ENCODE data around the gene NPY5R.

Gene NPY5R

DNA sequence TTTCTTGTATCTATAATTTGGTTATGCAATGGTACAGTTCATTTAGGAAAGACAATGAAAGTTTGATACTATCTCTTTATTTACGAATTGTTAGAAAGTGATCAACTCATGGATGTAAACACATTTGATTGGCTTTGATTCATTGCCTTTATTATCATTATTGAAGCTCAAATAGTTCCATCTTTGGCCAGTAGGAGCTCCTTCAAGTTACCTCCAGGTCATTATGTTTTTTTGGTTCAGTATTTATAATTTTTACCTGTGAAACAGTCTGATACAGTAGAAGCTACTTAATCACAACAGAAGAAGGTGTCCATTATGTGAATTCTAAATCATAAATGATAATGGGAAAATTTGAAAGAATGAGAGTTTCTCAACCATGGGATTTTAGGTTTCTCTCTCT lies 12.4 kb downstream of the NPY5R start:
- H3K27me3 Mint-ChIP-seq: no peaks in the 10 kb centered on the region
- no peak overlapping the region for H3K27ac Mint-ChIP-seq
- no peak for DNase-seq
- H3K36me3 Mint-ChIP-seq (ENCODE audit: low read depth): no peaks in the 10 kb centered on the region
- no peak overlapping the region for H3K4me3 Mint-ChIP-seq
- no peaks in the 10 kb centered on the region for H3K4me1 Mint-ChIP-seq (ENCODE audit: low read depth)
- H3K9me3 Mint-ChIP-seq: no peaks in the 10 kb centered on the region

DNA sequence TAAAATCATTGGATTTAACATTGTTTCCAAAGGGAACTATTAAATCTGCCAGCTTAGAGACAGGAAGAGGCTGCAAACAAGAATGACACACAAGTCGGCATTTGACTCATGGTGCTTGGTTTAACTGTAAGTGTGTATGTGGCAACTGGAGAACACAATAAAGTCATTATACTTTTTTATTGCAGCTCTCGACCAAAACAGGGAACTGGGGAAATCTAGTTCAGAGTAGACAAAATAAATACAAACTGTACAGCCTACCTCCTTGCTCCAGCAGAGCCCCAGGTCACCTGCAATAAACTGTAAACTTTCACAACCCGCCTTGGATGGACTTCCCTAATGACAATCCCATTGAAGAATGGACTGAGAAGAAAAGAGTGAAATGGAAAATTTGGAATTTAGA lies 24.0 kb downstream of the NPY5R start:
- Mint-ChIP-seq H3K27me3 (peaks cover 22% of the 10 kb centered on the region), H3K4me1 (ENCODE audit: low read depth) (no peaks in the 10 kb centered on the region), H3K4me3 (no peak overlapping the region), H3K9me3 (no peaks in the 10 kb centered on the region), H3K27ac (no peak overlapping the region), H3K36me3 (ENCODE audit: low read depth) (no peaks in the 10 kb centered on the region)
- no peak for DNase-seq

DNA sequence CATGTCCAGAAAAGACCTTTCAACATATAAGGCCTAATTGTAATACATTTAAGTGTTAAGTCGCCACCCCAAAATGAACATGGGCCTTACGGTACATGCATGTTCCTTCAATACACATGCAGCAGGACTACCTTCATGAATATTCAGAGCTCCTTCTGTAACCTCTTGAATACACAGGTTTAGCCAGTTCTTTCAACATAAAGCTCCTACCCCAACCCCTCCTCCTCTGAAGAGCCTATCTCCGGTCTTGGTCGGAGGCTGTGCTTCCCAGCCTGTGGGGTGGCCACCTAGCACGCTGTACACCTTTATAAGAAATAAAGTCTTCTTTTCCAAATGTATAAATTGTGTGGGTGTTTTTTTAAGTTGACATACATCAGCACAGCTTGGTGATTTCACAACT lies 28.3 kb downstream of the NPY5R start:
- Mint-ChIP-seq H3K27ac (no peak overlapping the region), H3K4me3 (no peak overlapping the region), H3K9me3 (no peaks in the 10 kb centered on the region), H3K4me1 (ENCODE audit: low read depth) (no peaks in the 10 kb centered on the region), H3K36me3 (ENCODE audit: low read depth) (no peaks in the 10 kb centered on the region), H3K27me3 (peaks cover 8% of the 10 kb centered on the region)
- DNase-seq: no peak

DNA sequence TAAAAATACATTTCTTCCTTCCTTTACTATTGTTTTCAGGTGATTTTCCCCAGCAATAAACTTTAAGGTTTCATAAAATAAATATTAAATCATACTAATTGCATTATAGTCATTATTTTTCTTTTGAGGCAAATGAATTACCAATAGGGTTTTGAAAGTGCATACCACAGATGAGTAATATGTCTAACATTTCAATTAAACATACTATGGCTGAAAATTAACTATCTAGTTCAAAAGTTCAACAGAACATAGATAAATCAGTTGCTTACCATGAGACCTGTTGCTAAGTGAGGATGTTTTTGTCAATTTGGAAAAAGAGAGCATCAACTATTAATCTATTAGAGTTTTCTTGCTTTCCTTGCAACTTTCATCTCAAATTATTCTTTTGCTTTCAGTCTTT lies 35.0 kb downstream of the NPY5R start:
- no peak overlapping the region for H3K4me3 Mint-ChIP-seq
- no peaks in the 10 kb centered on the region for H3K36me3 Mint-ChIP-seq (ENCODE audit: low read depth)
- no peak overlapping the region for H3K27ac Mint-ChIP-seq
- no peaks in the 10 kb centered on the region for H3K27me3 Mint-ChIP-seq
- H3K4me1 Mint-ChIP-seq (ENCODE audit: low read depth): no peaks in the 10 kb centered on the region
- DNase-seq: no peak
- H3K9me3 Mint-ChIP-seq: no peaks in the 10 kb centered on the region

DNA sequence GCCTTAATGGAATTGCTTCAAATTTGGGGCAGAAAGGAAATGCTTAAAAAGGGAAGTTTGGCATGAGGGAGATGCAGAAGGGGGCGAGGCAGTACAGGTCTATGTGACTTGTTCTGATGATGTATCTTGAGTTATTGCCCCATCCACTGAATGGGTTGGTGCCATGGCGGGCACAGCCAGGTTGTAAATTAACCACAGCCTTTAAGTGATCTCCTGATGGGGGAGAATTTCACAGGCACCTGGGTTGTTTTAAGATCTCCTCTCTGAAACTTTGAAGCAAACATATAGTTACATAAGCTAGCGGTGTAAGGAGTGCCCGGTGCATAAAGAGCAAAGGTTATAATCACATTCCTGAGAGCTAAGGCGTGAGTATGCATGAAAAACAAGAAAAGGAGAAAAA lies 37.0 kb downstream of the NPY5R start:
- no peak for DNase-seq
- Mint-ChIP-seq H3K27me3 (peaks cover 4% of the 10 kb centered on the region), H3K4me3 (no peak overlapping the region), H3K27ac (no peak overlapping the region), H3K36me3 (ENCODE audit: low read depth) (no peaks in the 10 kb centered on the region), H3K9me3 (no peaks in the 10 kb centered on the region), H3K4me1 (ENCODE audit: low read depth) (no peaks in the 10 kb centered on the region)

DNA sequence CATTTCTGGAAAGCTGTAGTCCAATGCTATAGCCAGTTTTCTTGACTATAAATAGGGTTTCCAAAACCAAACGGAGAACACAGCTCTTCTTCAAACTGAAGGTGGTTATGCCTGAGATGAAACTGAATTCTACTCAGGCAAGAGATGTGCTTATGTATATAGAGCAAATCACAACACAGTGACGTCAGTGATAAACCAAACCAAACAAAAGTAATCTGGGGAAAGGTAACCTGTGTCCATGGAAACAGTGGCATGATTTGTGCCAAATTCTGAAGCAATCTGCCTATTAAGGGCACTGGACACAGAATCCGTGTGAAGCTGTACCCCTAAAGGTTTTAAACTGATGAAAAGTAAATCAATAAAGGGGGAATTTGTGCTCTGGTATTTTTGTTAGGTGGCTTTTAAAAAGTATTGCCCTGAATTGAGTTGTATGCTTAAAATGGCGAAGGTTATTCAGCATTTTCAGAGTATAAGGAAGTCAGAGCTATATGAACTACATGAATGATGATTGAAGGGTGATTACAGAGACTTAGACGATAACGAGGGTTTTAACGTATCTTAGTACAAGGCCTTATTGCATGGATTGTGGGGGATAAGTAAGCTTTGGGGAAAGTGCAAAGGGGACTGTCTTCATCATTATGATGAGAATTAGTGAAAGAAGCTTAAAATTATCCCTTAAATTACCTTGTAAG lies 38.6 kb downstream of the NPY5R start:
- no peak for DNase-seq
- Mint-ChIP-seq H3K36me3 (ENCODE audit: low read depth) (no peaks in the 10 kb centered on the region), H3K27ac (no peak overlapping the region), H3K4me3 (no peak overlapping the region), H3K4me1 (ENCODE audit: low read depth) (no peaks in the 10 kb centered on the region), H3K9me3 (no peaks in the 10 kb centered on the region), H3K27me3 (peaks cover 4% of the 10 kb centered on the region)

DNA sequence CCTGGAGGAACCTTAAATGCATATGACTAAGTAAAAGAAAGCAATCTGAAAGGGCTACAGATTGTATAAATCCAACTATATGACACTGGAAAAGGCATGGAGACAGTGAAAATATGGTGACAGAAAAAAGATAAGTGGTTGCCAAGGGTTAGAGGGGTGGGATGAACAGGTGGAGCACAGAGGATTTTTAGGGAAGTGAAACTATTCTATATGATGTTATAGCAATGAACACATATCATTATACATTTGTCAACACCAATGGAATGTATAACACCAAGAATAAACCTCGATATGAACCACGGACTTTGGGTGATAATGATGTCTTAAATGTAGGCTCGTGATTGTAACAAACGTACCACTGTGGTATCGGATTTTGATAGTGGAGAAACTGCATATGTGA lies 40.7 kb downstream of the NPY5R start:
- no peak overlapping the region for H3K4me3 Mint-ChIP-seq
- no peaks in the 10 kb centered on the region for H3K4me1 Mint-ChIP-seq (ENCODE audit: low read depth)
- no peak overlapping the region for H3K27ac Mint-ChIP-seq
- no peak for DNase-seq
- H3K27me3 Mint-ChIP-seq: peaks cover 4% of the 10 kb centered on the region
- no peaks in the 10 kb centered on the region for H3K9me3 Mint-ChIP-seq
- no peaks in the 10 kb centered on the region for H3K36me3 Mint-ChIP-seq (ENCODE audit: low read depth)

DNA sequence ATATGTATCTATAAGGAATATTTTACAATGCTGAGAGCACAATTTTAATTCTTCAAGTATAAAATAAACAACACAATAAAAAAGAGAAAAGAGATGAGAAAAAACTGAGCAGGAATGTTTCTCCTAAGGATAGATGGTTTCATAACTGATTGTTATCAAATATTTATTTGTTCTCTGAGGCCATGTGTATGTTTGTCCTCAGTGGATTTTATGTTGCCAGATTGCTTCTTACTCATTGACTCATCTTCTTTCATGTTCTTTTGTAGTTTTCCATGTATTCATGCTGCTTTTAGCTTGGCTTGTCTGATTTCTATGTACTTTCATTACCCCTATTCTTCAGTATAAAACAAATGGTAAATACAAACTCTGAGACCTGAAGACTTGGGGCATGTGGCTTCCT lies 41.2 kb downstream of the NPY5R start:
- no peak overlapping the region for H3K4me3 Mint-ChIP-seq
- no peak for DNase-seq
- no peaks in the 10 kb centered on the region for H3K9me3 Mint-ChIP-seq

DNA sequence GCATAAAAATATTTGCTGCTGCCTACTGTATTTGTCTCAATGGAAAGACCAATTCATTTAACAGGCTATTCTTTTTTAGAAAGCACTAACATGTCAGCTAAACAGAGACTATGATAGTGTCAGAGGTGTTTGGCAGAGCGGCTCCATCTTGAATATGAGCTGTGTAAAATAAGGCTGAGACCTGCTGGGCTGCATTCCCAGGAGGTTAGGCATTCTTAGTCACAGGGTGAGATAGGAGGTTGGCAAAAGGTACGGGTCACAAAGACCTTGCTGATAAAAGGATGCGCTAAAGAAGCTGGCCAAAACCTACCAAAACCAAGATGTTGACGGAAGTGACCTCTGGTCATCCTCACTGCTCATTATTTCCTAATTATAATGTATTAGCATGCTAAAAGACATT lies 41.8 kb downstream of the NPY5R start:
- Mint-ChIP-seq H3K4me3 (no peak overlapping the region), H3K27ac (no peak overlapping the region), H3K27me3 (peaks cover 4% of the 10 kb centered on the region), H3K4me1 (ENCODE audit: low read depth) (no peaks in the 10 kb centered on the region), H3K9me3 (no peaks in the 10 kb centered on the region), H3K36me3 (ENCODE audit: low read depth) (no peaks in the 10 kb centered on the region)
- DNase-seq: no peak

More for the DNA sequence above, 41.2 kb downstream of the NPY5R start:
- Mint-ChIP-seq H3K4me1 (ENCODE audit: low read depth) (no peaks in the 10 kb centered on the region), H3K27ac (no peak overlapping the region), H3K36me3 (ENCODE audit: low read depth) (no peaks in the 10 kb centered on the region), H3K27me3 (peaks cover 4% of the 10 kb centered on the region)

DNA sequence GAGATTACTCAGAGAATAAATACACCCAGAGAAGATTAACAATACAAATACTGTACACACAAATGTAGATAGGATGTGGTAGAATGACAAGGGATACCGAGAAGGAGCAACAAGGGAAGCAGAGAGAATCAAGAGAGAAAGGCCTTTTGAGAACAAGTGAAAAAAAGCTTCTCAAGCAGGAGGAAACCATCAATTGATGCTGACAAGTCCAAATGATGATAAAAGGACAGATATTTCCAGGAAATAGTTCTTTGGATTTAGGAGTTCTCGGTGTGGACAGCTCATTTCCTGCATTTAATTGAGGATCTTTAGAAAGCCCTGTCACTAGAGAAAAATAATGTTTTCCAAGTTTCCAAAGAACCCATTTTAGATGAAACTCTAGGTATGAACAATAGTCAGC lies 48.1 kb downstream of the NPY5R start:
- no peaks in the 10 kb centered on the region for H3K9me3 Mint-ChIP-seq
- peaks cover 5% of the 10 kb centered on the region for H3K27me3 Mint-ChIP-seq
- H3K4me1 Mint-ChIP-seq (ENCODE audit: low read depth): peaks cover 3% of the 10 kb centered on the region
- DNase-seq: no peak
- H3K4me3 Mint-ChIP-seq: no peak overlapping the region
- no peak overlapping the region for H3K27ac Mint-ChIP-seq
- H3K36me3 Mint-ChIP-seq (ENCODE audit: low read depth): no peaks in the 10 kb centered on the region

DNA sequence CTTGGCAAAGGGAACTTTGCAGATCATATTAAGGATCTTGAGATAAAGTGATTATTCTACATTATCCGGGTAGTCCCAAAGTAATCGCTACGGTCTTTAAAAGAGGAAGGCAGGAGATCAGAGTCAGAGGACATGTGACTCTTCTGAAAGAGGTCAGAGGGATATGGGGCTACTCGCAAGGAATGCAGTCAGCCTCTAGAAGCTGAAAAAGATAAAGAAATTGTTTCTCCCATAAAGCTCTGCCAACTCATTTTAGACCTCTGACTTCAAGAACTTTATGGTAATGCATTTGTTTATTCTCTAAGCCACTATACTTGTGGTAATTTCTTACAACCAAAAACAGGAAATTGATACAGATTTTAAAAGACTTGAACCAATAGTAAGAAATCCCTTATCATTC lies 48.6 kb downstream of the NPY5R start:
- Mint-ChIP-seq H3K4me3 (no peak overlapping the region), H3K27me3 (peaks cover 5% of the 10 kb centered on the region), H3K27ac (no peak overlapping the region), H3K9me3 (no peaks in the 10 kb centered on the region), H3K36me3 (ENCODE audit: low read depth) (no peaks in the 10 kb centered on the region), H3K4me1 (ENCODE audit: low read depth) (peaks cover 3% of the 10 kb centered on the region)
- DNase-seq: no peak

DNA sequence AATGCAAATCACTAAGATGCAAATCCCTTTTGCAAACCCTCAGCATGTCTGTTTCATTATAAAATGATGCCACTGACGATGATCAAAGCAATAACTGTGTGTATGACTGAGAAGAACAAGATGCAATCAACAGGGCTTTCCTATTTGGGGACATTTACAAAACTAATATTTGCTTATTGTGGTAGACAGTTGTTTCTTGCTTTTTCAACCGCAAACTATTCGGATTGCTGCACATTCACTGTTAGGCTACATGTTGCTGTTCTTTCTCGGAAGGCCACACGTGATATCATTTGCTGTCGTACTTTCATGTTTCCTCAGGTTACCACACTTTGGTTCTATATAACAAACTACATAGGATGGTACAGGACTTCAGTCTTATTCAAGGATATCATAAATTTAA lies 49.8 kb downstream of the NPY5R start:
- Mint-ChIP-seq H3K4me3 (no peak overlapping the region), H3K27me3 (peaks cover 5% of the 10 kb centered on the region), H3K27ac (no peak overlapping the region), H3K9me3 (no peaks in the 10 kb centered on the region), H3K4me1 (ENCODE audit: low read depth) (peaks cover 3% of the 10 kb centered on the region), H3K36me3 (ENCODE audit: low read depth) (no peaks in the 10 kb centered on the region)
- no peak for DNase-seq

DNA sequence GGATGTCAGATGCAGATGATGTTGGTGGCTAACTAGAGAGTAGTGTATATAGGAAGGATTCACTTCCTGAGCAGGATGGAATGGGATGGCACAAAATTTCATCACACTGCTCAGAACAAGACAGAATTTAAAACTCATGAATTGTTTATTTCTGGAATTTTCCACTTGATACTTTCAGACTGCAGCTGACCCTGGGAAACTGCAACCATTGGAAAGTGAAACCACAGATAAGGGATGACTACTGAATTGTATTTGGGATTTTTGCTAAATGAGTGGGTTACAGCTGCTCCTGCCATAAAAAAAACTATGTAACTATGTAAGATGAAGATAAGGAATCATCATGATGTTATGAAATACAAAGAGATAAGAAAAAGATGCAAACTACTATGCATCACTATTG lies 51.4 kb downstream of the NPY5R start:
- Mint-ChIP-seq H3K9me3 (no peaks in the 10 kb centered on the region), H3K36me3 (ENCODE audit: low read depth) (no peaks in the 10 kb centered on the region), H3K27me3 (peaks cover 5% of the 10 kb centered on the region), H3K27ac (no peak overlapping the region), H3K4me3 (no peak overlapping the region), H3K4me1 (ENCODE audit: low read depth) (peaks cover 3% of the 10 kb centered on the region)
- DNase-seq: no peak

DNA sequence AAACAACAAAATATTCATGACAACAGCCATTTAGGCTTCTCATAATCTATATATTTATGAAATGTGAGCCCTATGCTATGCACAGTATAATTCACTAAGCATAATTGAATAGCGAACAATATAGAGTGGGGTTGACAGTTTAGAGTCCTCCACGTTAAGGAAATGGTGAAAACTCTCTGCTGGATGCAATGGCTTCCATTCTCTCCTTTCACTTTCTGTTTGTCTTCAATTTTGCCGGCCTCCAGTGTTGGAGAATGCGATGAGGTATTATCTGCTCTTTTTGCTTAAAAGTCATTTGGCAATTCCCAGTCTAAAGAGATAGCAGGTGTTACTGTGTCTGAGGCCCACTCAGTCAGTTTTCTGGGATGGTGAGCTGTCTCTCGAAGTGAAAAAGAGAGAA lies 52.1 kb downstream of the NPY5R start:
- H3K27ac Mint-ChIP-seq: no peak overlapping the region
- peaks cover 3% of the 10 kb centered on the region for H3K4me1 Mint-ChIP-seq (ENCODE audit: low read depth)
- H3K27me3 Mint-ChIP-seq: peaks cover 5% of the 10 kb centered on the region
- no peak for DNase-seq
- H3K9me3 Mint-ChIP-seq: no peaks in the 10 kb centered on the region
- H3K36me3 Mint-ChIP-seq (ENCODE audit: low read depth): no peaks in the 10 kb centered on the region
- H3K4me3 Mint-ChIP-seq: no peak overlapping the region

DNA sequence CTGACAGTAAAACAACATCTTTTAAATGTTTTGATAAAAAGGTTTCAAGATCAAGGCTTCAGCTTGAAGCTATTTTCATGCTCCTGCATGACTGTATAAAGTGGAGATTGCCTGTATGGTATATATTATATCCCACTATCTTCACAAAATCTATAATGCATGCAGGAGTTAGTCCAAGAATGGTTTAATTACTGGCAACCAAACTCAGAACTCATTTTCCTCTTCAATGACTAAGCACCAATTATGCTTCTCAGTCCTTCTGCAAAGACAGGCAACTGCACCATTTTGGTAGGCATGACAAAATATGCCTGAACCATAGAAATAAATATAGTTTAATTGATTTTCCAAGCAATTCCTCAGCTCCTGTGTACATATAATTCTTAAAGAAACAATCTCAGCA lies 54.5 kb downstream of the NPY5R start:
- H3K27me3 Mint-ChIP-seq: peaks cover 5% of the 10 kb centered on the region
- no peaks in the 10 kb centered on the region for H3K9me3 Mint-ChIP-seq
- DNase-seq: no peak
- H3K36me3 Mint-ChIP-seq (ENCODE audit: low read depth): no peaks in the 10 kb centered on the region
- peaks cover 3% of the 10 kb centered on the region for H3K4me1 Mint-ChIP-seq (ENCODE audit: low read depth)
- H3K4me3 Mint-ChIP-seq: no peak overlapping the region
- H3K27ac Mint-ChIP-seq: no peak overlapping the region

DNA sequence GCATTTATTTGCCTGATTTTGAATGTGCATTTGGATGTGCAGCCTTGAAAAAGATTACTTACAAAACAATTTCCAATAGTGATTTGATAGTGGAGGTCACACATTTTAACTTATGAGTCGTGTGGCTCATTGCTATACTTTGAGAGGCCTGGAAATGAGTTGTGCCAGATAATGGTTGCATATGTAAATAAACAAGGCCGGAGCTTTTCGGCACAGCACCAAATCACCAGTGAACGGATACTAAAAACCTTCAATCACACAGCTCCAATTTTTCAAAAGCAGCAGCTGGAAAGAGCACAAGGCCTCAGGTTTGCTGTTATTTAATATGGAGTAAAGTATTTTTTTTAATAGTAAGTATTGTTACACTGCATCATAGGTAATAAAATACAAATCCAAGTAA lies 57.2 kb downstream of the NPY5R start:
- H3K27ac Mint-ChIP-seq: no peak overlapping the region
- H3K36me3 Mint-ChIP-seq (ENCODE audit: low read depth): no peaks in the 10 kb centered on the region
- DNase-seq: no peak
- H3K27me3 Mint-ChIP-seq: peaks cover 11% of the 10 kb centered on the region
- no peaks in the 10 kb centered on the region for H3K9me3 Mint-ChIP-seq
- H3K4me3 Mint-ChIP-seq: no peak overlapping the region
- peaks cover 1% of the 10 kb centered on the region for H3K4me1 Mint-ChIP-seq (ENCODE audit: low read depth)

Data from activated T-cell treated with anti-CD3 and anti-CD28 coated beads, Interleukin-2, amount 50 U/mL, for 24 hours (primary cell).